Erythroblast (primary cell): ENCODE results near the gene CACNA1D.

Source experiments
- DNase-seq, 2 experiments: peaks; one replicate each; lab custom pipeline; 2025; lab: John Stamatoyannopoulos, UW
- GATA1 ChIP-seq: IDR thresholded peaks from 2 replicates; pipeline ENCODE4 v1.6.1; 2011; ENCODE audit warnings: low read depth, mild to moderate bottlenecking, control low read depth, low read length, moderate library complexity
- POLR2A ChIP-seq: IDR thresholded peaks from 2 replicates; pipeline ENCODE4 v1.6.1; 2011; ENCODE audit warnings: mild to moderate bottlenecking, low read length

The CACNA1D gene

GRCh38 chr3:53690521-53690920 lies 196.1 kb downstream of the CACNA1D start:
- TF ChIP-seq GATA1: no peak
- no peak for TF ChIP-seq POLR2A

GRCh38 chr3:53691349-53691748 lies 196.9 kb downstream of the CACNA1D start:
- DNase-seq: no peak
- no peak for TF ChIP-seq GATA1
- TF ChIP-seq POLR2A: no peak

More at GRCh38 chr3:53690521-53690920, 196.1 kb downstream of the CACNA1D start:
- no peak for DNase-seq

GRCh38 chr3:53691885-53692284 lies 197.5 kb downstream of the CACNA1D start:
- TF ChIP-seq GATA1 (no peak), POLR2A (no peak)
- peak in 1 of 2 experiments; percentile 34 for DNase-seq

- no peak for TF ChIP-seq POLR2A
- no peak for TF ChIP-seq GATA1
- no peak for DNase-seq
Observed at GRCh38 chr3:53693451-53693850, 199.0 kb downstream of the CACNA1D start.

- TF ChIP-seq POLR2A (no peak), GATA1 (no peak)
- no peak for DNase-seq
Observed at GRCh38 chr3:53694046-53694445, 199.6 kb downstream of the CACNA1D start.

- TF ChIP-seq POLR2A: no peak
- no peak for TF ChIP-seq GATA1
Observed at GRCh38 chr3:53694666-53695323, 200.4 kb downstream of the CACNA1D start.

GRCh38 chr3:53695324-53695690 lies 200.9 kb downstream of the CACNA1D start:
- DNase-seq: no peak
- no peak for TF ChIP-seq POLR2A
- no peak for TF ChIP-seq GATA1

More at GRCh38 chr3:53694666-53695323, 200.4 kb downstream of the CACNA1D start:
- DNase-seq: no peak

GRCh38 chr3:53696401-53697172 lies 202.2 kb downstream of the CACNA1D start:
- TF ChIP-seq POLR2A: no peak
- TF ChIP-seq GATA1: no peak
- no peak for DNase-seq

- no peak for DNase-seq
- TF ChIP-seq POLR2A (no peak), GATA1 (no peak)
Observed at GRCh38 chr3:53700441-53700840, 206.0 kb downstream of the CACNA1D start.

GRCh38 chr3:53702776-53703530 lies 208.5 kb downstream of the CACNA1D start:
- DNase-seq: no peak

GRCh38 chr3:53703630-53704362 lies 209.4 kb downstream of the CACNA1D start:
- no peak for DNase-seq
- TF ChIP-seq POLR2A: no peak
- TF ChIP-seq GATA1: no peak

More at GRCh38 chr3:53702776-53703530, 208.5 kb downstream of the CACNA1D start:
- TF ChIP-seq POLR2A (no peak), GATA1 (no peak)

- TF ChIP-seq POLR2A (no peak), GATA1 (no peak)
- no peak for DNase-seq
Observed at GRCh38 chr3:53704363-53704725, 209.9 kb downstream of the CACNA1D start.

- TF ChIP-seq POLR2A (no peak), GATA1 (no peak)
Observed at GRCh38 chr3:53705024-53705745, 210.8 kb downstream of the CACNA1D start.

More at GRCh38 chr3:53705024-53705745, 210.8 kb downstream of the CACNA1D start:
- DNase-seq: no peak
